Activated naive CD4-positive, alpha-beta T cell treated with anti-CD3 and anti-CD28 coated beads for 36 hours (primary cell): ENCODE data around the gene ANKRD27. TPM values are rescaled to one million over a fixed set of nuclear protein-coding genes. Genes with fewer than 3 reads are reported as not detected.
"Not testable (repeated sequence)": the region's sequence is repeated elsewhere in the genome, so short reads cannot be mapped to it uniquely, and the experiment has no call there.

Experiments used
- CTCF ChIA-PET: fragments of 350-600 bp; sonication (Branson Sonifier 250); formaldehyde crosslinking; loops from one replicate; lab custom pipeline; 2021; ENCODE audit warnings: antibody characterized with exemption; lab: Charles Lee
- DNase-seq: peaks from one replicate; pipeline ENCODE4 v3.0.0-alpha.2; 2020
- H3K27ac Mint-ChIP-seq: one replicate; pipeline ENCODE4 v1.8.0; 2021; ENCODE audit warnings: mild to moderate bottlenecking, mixed read lengths
- H3K27me3 Mint-ChIP-seq: one replicate; pipeline ENCODE4 v1.8.0; 2021; ENCODE audit warnings: low read depth, mixed read lengths
- H3K36me3 Mint-ChIP-seq: one replicate; pipeline ENCODE4 v1.8.0; 2021; ENCODE audit warnings: low read depth, mixed read lengths
- H3K4me1 Mint-ChIP-seq: one replicate; pipeline ENCODE4 v1.8.0; 2021; ENCODE audit warnings: low read depth, mixed read lengths
- H3K4me3 Mint-ChIP-seq: one replicate; pipeline ENCODE4 v1.8.0; 2021; ENCODE audit warnings: mild to moderate bottlenecking, moderate library complexity, mixed read lengths
- H3K9me3 Mint-ChIP-seq: one replicate; pipeline ENCODE4 v1.8.0; 2021; ENCODE audit warnings: mixed read lengths
- intact Hi-C: fragments of 100-400 bp; cut with micrococcal nuclease; formaldehyde crosslinking; loops from one replicate; pipeline ENCODE4 v1.15.1; 2023
- total RNA-seq, 2 experiments: library from RNA; stranded (reverse); gene quantifications; one replicate each; pipeline ENCODE4 v1.2.3, GENCODE V29; 2021

Gene ANKRD27
- total RNA-seq, 2 experiments from 2014 or later, result 28.8 to 29.7 TPM

DNA sequence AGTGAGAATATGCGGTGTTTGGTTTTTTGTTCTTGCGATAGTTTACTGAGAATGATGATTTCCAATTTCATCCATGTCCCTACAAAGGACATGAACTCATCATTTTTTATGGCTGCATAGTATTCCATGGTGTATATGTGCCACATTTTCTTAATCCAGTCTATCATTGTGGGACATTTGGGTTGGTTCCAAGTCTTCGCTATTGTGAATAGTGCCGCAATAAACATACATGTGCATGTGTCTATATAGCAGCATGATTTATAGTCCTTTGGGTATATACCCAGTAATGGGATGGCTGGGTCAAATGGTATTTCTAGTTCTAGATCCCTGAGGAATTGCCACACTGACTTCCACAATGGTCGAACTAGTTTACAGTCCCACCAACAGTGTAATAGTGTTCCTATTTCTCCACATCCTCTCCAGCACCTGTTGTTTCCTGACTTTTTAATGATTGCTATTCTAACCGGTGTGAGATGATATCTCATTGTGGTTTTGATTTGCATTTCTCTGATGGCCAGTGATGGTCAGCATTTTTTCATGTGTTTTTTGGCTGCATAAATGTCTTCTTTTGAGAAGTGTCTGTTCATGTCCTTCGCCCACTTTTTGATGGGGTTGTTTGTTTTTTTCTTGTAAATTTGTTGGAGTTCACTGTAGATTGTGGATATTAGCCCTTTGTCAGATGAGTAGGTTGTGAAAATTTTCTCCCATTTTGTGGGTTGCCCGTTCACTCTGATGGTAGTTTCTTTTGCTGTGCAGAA lies 87.1 kb downstream of the ANKRD27 start:
- H3K36me3 Mint-ChIP-seq, result peaks cover 58% of the 10 kb centered on the region
- CTCF ChIA-PET, result not testable (repeated sequence)
- intact Hi-C loops, result loop anchor here (10.0 kb wide), 1 partner anchor 497 kb away; the partner anchor contains the start of gene GPATCH1

DNA sequence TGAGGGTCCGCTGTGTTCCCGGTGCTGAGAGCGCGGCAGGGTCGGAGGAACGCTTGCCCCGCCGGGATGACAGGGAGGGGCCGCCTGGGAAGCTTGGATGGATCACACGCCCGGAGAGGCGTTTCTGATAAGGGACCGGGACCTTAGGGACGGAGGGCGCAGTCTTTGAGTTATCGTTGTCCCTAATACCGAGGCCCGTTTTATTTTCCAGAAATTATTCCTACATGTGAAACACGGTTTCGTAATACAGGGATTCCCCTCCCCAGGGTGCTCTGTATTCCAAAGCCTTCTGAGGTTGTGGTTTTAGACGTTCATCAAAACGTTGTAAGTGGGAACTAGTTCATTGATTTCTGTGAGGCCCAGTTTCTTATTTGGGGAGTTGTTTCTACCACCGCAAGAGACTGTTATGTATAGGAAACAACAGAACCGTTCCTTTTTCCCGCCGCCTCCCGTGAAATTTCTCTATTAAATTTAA lies 93.2 kb downstream of the ANKRD27 start:
- H3K27ac Mint-ChIP-seq, result peak overlapping the region; percentile 81
- peaks cover 35% of the 10 kb centered on the region for H3K36me3 Mint-ChIP-seq
- CTCF ChIA-PET, result no interaction called here
- intact Hi-C loops, result loop anchor here (1.0 to 10.0 kb wide), 9 partner anchors 8 to 1231 kb away; partner anchors contain the start of genes ANKRD27, CEBPG, DPY19L3 and FAAP24
- no peaks in the 10 kb centered on the region for H3K27me3 Mint-ChIP-seq
- H3K9me3 Mint-ChIP-seq, result no peaks in the 10 kb centered on the region
- peaks cover 45% of the 10 kb centered on the region for H3K4me1 Mint-ChIP-seq
- peak overlapping the region; percentile 87 for H3K4me3 Mint-ChIP-seq
- DNase-seq, result no peak

More for the DNA sequence above, 87.1 kb downstream of the ANKRD27 start:
- not testable (repeated sequence) for H3K9me3 Mint-ChIP-seq, H3K4me3 Mint-ChIP-seq, DNase-seq, H3K27ac Mint-ChIP-seq, H3K27me3 Mint-ChIP-seq
- peaks cover 36% of the 10 kb centered on the region for H3K4me1 Mint-ChIP-seq

DNA sequence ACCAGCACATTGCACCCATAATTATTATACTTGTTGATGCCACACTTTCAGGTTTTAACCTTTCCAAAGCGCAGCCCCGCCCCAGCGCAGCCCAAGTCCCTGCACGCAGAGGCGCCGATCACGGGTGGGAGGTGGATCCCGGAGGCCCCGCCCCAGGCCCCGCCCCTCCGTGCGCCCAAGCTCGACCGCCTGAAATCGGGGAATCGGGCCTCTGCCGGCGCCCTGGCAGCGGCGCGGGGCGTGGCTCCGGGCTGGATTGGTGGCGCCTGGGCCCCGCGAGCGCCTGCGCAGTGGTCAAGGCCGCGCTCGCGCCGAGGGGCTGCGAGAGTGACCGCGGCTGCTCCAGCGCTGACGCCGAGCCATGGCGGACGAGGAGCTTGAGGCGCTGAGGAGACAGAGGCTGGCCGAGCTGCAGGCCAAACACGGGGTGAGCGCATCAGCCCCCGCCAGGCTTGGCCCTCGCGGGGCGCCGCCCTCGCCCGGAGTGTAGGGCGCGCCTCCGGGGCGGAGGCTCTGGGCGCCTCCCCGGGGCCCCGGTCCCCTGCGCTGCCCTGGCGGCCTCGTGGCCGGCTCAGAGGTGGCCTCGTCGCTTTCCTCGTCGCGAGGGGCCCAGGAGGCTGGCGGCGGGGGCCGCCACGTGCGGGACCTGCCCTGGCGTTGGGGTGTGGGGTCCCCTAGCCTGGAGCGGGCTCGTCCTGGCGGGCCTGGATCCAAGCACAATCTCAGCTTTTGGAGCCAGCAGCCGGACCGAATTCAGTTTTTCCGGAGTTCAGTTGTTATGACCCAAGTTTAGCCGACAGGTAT lies 93.9 kb downstream of the ANKRD27 start, which contains the start of gene PDCD5:
Gene PDCD5 (plus strand): TSS at position 290 of the 804 bp plus-strand sequence. CDS start 72 bp downstream, at position 362.
- H3K4me1 Mint-ChIP-seq, result peaks cover 39% of the 10 kb centered on the region
- intact Hi-C loops, result loop anchor here (1.0 to 10.0 kb wide), 9 partner anchors 8 to 1230 kb away; partner anchors contain the start of genes ANKRD27, CEBPG, DPY19L3 and FAAP24
- no peaks in the 10 kb centered on the region for H3K9me3 Mint-ChIP-seq
- peak within 1 kb of the TSS; percentile 89 for H3K4me3 Mint-ChIP-seq
- peak within 1 kb of the TSS; percentile 81 for H3K27ac Mint-ChIP-seq
- peaks cover 28% of the 10 kb centered on the region for H3K36me3 Mint-ChIP-seq
- no peaks in the 10 kb centered on the region for H3K27me3 Mint-ChIP-seq
- DNase-seq, result peak; percentile 97
- CTCF ChIA-PET, result no interaction called here

DNA sequence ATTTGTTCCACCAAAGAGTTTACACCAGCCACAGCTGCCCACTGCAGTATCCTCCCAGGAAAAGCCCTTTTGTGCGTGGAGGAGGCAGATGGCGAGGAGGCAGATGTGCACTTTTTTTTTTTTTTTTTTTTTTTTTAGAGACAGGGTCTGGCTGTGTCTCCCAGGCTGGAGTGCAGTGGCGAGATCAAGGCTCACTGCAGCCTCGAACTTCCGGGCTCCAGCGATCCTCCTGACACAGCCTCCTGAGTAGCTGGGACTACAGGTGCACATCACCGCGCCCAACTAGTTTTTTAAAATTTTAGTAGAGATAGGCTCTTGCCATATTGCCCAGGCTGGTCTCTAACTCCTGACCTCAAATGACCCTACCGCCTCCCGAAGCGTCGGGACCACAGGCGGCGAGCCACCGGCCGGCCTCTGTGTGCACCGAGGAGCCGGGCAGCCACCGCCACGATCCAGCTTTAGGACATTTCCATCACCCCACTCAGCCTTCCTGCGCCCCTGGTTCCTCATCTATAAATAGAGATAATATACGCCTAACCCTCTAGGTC lies 94.6 kb downstream of the ANKRD27 start:
- Mint-ChIP-seq H3K27ac (peak overlapping the region; percentile 70), H3K9me3 (no peaks in the 10 kb centered on the region), H3K36me3 (peaks cover 23% of the 10 kb centered on the region), H3K27me3 (no peaks in the 10 kb centered on the region), H3K4me3 (peak overlapping the region; percentile 89), H3K4me1 (peaks cover 32% of the 10 kb centered on the region)
- CTCF ChIA-PET, result no interaction called here
- intact Hi-C loops, result loop anchor here (2.0 to 10.0 kb wide), 5 partner anchors 112 to 1230 kb away; partner anchors contain the start of genes CEBPG, GPATCH1, NUDT19 and ZNF507
- DNase-seq, result no peak

DNA sequence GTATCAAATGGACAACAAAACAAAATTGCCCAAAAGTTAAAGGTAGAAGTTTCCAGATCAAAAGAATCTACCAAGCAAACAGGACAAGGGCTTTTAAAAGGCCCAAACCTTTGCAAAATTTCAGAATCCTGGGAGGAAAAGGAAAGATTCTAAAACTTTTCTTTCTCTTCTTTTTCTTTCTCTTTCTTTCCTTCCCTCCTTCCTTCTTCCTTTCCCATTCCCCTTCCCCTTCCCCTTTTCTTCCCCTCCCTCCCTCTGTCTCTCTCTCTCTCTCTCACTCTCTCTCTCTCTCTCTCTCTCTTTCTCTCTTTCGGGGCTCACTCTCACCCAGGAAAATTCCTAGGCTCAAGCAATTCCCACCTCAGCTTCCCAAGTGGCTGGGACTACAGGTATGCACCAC lies 98.2 kb downstream of the ANKRD27 start:
- CTCF ChIA-PET, result no interaction called here
- intact Hi-C loops, result no loop called here
- Mint-ChIP-seq H3K4me3 (no peak overlapping the region), H3K4me1 (peaks cover 9% of the 10 kb centered on the region), H3K36me3 (no peaks in the 10 kb centered on the region), H3K27ac (no peak overlapping the region), H3K9me3 (no peaks in the 10 kb centered on the region), H3K27me3 (peaks cover 2% of the 10 kb centered on the region)
- DNase-seq, result no peak

DNA sequence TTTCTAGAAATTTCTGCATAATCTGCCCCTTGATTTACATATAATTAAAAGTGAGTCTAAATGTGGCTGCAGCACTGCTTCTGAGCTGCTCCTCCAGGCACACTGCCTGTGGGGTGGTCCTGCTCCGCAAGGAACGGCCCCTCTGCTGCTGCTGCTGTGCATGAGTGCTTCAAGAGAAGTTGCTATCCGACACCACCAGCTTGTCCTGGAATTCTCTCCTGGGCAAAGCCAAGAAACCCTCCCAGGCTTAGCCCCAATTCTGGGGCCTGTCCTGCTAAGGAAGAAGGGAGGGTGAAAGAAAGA lies 101.5 kb downstream of the ANKRD27 start:
- no peak overlapping the region for H3K4me3 Mint-ChIP-seq

DNA sequence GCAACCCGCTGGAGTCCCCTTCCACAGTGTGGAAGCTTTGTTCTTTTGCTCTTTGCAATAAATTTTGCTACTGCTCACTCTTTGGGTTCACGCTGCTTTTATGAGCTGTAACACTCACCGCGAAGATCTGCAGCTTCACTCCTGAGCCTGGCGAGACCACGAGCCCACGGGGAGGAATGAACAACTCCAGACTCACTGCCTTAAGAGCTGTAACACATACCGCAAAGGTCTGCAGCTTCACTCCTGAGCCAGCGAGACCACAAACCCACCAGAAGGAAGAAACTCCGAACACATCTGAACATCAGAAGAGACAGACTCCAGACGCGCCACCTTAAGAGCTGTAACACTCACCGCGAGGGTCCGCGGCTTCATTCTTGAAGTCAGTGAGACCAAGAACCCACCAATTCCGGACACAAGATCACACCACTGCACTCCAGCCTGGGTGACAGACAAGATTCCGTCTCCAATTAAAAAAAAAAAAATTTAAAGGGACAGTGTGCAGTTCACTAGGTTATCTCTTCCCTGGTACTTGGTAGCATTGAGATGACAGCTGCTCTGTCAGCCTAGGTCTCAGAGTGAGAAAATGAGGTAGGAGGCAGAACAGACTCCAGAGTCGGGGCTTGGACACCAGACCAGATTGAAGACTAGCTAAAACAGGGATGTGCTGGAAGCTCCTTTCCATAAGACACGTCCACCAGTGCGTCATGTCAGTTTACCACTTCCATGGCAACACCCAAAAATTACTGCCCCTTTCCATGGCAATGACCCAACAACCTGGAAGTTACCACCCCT lies 102.1 kb downstream of the ANKRD27 start:
- intact Hi-C loops, result loop anchor here (1.0 kb wide), 1 partner anchor 8 kb away; the partner anchor contains the start of gene PDCD5
- not testable (repeated sequence) for H3K36me3 Mint-ChIP-seq, H3K27ac Mint-ChIP-seq, DNase-seq, H3K9me3 Mint-ChIP-seq
- CTCF ChIA-PET, result interaction anchor here (0.6 to 1.1 kb wide), 2 partner anchors 60 to 254 kb away, joined by 3 to 4 read pairs; no protein-coding TSS in a partner anchor
- H3K4me3 Mint-ChIP-seq, result peak overlapping the region; percentile 68
- peaks cover 10% of the 10 kb centered on the region for H3K27me3 Mint-ChIP-seq
- H3K4me1 Mint-ChIP-seq, result peaks cover 16% of the 10 kb centered on the region

More for the DNA sequence above, 101.5 kb downstream of the ANKRD27 start:
- Mint-ChIP-seq H3K27me3 (peaks cover 10% of the 10 kb centered on the region), H3K36me3 (no peaks in the 10 kb centered on the region), H3K4me1 (peaks cover 16% of the 10 kb centered on the region), H3K9me3 (no peaks in the 10 kb centered on the region), H3K27ac (no peak overlapping the region)
- CTCF ChIA-PET, result interaction anchor here (0.6 to 1.1 kb wide), 2 partner anchors 60 to 255 kb away, joined by 3 to 4 read pairs; no protein-coding TSS in a partner anchor
- intact Hi-C loops, result loop anchor here (1.0 kb wide), 1 partner anchor 8 kb away; the partner anchor contains the start of gene PDCD5
- no peak for DNase-seq

DNA sequence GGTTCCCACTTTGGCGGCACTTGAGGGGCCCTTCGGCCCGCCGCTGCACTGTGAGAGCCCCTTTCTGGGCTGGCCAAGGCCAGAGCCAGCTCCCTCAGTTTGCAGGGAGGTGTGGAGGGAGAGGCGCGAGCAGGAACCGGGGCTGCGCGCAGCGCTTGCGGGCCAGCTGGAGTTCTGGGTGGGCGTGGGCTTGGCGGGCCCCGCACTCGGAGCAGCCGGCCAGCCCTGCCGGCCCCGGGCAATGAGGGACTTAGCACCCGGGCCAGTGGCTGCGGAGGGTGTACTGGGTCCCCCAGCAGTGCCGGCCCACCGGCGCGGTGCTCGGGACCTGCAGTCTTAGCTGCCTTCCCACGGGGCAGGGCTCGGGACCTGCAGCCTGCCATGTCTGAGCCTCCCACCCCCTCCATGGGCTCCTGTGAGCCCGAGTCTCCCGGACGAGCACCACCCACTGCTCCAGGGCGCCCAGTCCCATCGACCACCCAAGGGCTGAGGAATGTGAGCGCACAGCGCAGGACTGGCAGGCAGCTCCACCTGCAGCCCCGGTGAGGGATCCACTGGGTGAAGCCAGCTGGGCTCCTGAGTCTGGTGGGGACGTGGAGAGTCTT lies 103.4 kb downstream of the ANKRD27 start:
- H3K36me3 Mint-ChIP-seq, H3K4me3 Mint-ChIP-seq, intact Hi-C loops, H3K27ac Mint-ChIP-seq, H3K9me3 Mint-ChIP-seq, DNase-seq: not testable (repeated sequence)
- Mint-ChIP-seq H3K4me1 (peaks cover 16% of the 10 kb centered on the region), H3K27me3 (peaks cover 14% of the 10 kb centered on the region)
- CTCF ChIA-PET, result interaction anchor here (0.6 kb wide), 1 partner anchor 161 kb away, joined by 3 read pairs; no protein-coding TSS in a partner anchor

DNA sequence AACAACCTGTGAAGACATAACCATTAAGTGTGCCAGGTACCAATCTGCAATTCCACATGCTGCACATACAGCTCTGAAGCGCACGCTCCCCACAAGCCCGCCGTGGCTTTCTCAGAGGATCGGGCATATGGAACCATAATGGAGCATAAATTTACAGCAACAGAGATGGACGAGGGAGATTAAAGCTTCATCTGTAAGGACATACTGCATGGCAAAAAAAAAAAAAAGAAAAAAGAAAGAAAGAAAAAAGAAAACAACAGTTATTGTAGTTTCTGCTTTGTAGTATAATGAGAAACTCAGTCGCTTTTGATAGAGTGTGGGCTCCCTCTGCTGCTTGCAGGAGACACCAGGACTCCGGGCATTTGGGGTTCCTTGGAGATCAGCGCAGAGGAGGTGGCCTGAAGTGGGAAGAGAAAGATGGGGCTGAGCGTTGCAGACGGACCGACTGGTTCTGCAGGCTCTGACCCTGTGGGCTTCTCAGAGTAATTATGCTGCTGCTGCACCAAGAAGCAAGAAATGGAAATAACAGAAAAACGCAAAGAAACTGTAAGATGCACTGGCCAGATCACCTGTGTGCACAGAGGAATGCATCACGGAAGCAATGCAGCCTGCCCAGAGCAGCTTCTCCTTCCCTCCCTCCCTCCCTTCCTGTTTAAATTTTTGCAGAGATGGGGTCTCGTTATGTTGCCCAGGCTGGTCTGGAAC lies 104.7 kb downstream of the ANKRD27 start:
- DNase-seq, result peak; percentile 76
- Mint-ChIP-seq H3K4me3 (no peak overlapping the region), H3K9me3 (no peaks in the 10 kb centered on the region), H3K27ac (no peak overlapping the region), H3K36me3 (no peaks in the 10 kb centered on the region), H3K27me3 (peaks cover 14% of the 10 kb centered on the region), H3K4me1 (peaks cover 16% of the 10 kb centered on the region)
- CTCF ChIA-PET, result interaction anchor here (0.7 to 1.2 kb wide), 5 partner anchors 11 to 928 kb away, joined by 4 to 6 read pairs (median 4); no protein-coding TSS in a partner anchor
- intact Hi-C loops, result loop anchor here (1.0 kb wide), 3 partner anchors 106 to 282 kb away; no protein-coding TSS in a partner anchor

DNA sequence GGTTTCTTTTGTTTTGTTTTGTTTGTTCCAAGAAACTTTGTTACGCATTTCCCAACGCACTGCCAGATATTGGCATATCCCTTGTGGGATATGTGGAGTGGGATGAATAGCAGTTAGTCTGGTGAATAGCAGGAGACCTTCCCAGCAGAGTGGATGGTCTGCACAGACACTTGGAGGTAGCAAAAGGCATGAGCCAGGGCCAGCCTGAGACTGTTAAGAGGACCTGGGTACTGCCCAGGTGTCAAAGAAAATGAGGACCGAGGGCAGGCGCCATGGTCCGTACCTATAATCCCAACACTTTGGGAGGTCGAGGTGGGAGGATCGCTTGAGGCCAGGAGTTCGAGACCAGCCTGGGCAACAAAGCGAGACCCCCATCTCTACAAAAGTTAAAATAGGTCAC lies 107.5 kb downstream of the ANKRD27 start:
- Mint-ChIP-seq H3K9me3 (no peaks in the 10 kb centered on the region), H3K4me3 (no peak overlapping the region), H3K36me3 (no peaks in the 10 kb centered on the region), H3K27me3 (peaks cover 12% of the 10 kb centered on the region), H3K4me1 (peaks cover 8% of the 10 kb centered on the region), H3K27ac (no peak overlapping the region)
- intact Hi-C loops, result no loop called here
- CTCF ChIA-PET, result no interaction called here
- DNase-seq, result no peak
